HepG2 (cell line): ENCODE data around the gene SLC6A6.

ENCODE experiments used
- CTCF ChIP-seq: sonication (generic); formaldehyde crosslinking; IDR thresholded peaks from 2 replicates; pipeline ENCODE4 v1.5.0; 2020; ENCODE audit warnings: mild to moderate bottlenecking, missing genetic modification reagents, moderate library complexity
- EZH2 ChIP-seq: conservative IDR thresholded peaks from 2 replicates; pipeline ENCODE4 v1.6.1; 2012; ENCODE audit warnings: mild to moderate bottlenecking, low read depth, low read length, moderate library complexity
- GABPB1 ChIP-seq: IDR thresholded peaks from 2 replicates; pipeline ENCODE4 v1.6.1; 2016; ENCODE audit warnings: mild to moderate bottlenecking, missing genetic modification reagents, moderate library complexity, missing compliant biosample characterization
- MAZ ChIP-seq, 2 experiments: sonication (generic) in 1 of 2; formaldehyde crosslinking in 1 of 2; IDR thresholded peaks; 2 replicates each; pipeline versions ENCODE4 v1.5.0 to v1.6.1; 2012 to 2020; ENCODE audit warnings: low read depth in 2 of 2, mild to moderate bottlenecking in 2 of 2, borderline replicate concordance in 1 of 2, improper control_type of control experiment in 1 of 2, low read length in 1 of 2, missing genetic modification reagents in 1 of 2, moderate library complexity in 1 of 2
- POLR2AphosphoS2 ChIP-seq: IDR thresholded peaks from 2 replicates; pipeline ENCODE4 v1.6.1; 2011; ENCODE audit warnings: low read depth, low read length, improper control_type of control experiment
- SRSF9 ChIP-seq: fragments of 200-400 bp; formaldehyde crosslinking; IDR thresholded peaks from 2 replicates; pipeline ENCODE4 v1.6.1; 2018; ENCODE audit warnings: borderline replicate concordance, mild to moderate bottlenecking, low read depth, low read length; ENCODE audit not compliant: insufficient read depth, poor library complexity, severe bottlenecking
- YY1 ChIP-seq: IDR thresholded peaks from 2 replicates; pipeline ENCODE4 v1.6.1; 2011; ENCODE audit warnings: low read length, low read depth, moderate library complexity, mild to moderate bottlenecking; ENCODE audit not compliant: insufficient read depth, insufficient replicate concordance
- ZBTB21 ChIP-seq: sonication (generic); formaldehyde crosslinking; IDR thresholded peaks from 2 replicates; pipeline ENCODE4 v1.4.0; 2020; ENCODE audit warnings: missing genetic modification reagents
- ZNF670 ChIP-seq: sonication (generic); formaldehyde crosslinking; IDR thresholded peaks from 2 replicates; pipeline ENCODE4 v1.8.0; 2022; ENCODE audit warnings: mild to moderate bottlenecking, missing genetic modification reagents, borderline replicate concordance
- TF ChIP-seq, protein P1 (sequence below): sonication (generic); formaldehyde crosslinking; IDR thresholded peaks from 2 replicates; pipeline ENCODE4 v1.4.0; 2020; ENCODE audit warnings: missing genetic modification reagents

- TF ChIP-seq, protein P1, sequence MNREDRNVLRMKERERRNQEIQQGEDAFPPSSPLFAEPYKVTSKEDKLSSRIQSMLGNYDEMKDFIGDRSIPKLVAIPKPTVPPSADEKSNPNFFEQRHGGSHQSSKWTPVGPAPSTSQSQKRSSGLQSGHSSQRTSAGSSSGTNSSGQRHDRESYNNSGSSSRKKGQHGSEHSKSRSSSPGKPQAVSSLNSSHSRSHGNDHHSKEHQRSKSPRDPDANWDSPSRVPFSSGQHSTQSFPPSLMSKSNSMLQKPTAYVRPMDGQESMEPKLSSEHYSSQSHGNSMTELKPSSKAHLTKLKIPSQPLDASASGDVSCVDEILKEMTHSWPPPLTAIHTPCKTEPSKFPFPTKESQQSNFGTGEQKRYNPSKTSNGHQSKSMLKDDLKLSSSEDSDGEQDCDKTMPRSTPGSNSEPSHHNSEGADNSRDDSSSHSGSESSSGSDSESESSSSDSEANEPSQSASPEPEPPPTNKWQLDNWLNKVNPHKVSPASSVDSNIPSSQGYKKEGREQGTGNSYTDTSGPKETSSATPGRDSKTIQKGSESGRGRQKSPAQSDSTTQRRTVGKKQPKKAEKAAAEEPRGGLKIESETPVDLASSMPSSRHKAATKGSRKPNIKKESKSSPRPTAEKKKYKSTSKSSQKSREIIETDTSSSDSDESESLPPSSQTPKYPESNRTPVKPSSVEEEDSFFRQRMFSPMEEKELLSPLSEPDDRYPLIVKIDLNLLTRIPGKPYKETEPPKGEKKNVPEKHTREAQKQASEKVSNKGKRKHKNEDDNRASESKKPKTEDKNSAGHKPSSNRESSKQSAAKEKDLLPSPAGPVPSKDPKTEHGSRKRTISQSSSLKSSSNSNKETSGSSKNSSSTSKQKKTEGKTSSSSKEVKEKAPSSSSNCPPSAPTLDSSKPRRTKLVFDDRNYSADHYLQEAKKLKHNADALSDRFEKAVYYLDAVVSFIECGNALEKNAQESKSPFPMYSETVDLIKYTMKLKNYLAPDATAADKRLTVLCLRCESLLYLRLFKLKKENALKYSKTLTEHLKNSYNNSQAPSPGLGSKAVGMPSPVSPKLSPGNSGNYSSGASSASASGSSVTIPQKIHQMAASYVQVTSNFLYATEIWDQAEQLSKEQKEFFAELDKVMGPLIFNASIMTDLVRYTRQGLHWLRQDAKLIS (CRISPR knock-in tag): no peak
- TF ChIP-seq CTCF (CRISPR knock-in tag): no peak
- TF ChIP-seq ZBTB21 (CRISPR knock-in tag): no peak
- no peak for TF ChIP-seq GABPB1
- TF ChIP-seq POLR2AphosphoS2: no peak
- TF ChIP-seq YY1: no peak
- no peak for TF ChIP-seq MAZ (IDR thresholded peaks at IDR 0.05; ENCODE audit: borderline replicate concordance, low read depth, low read length)
- no peak for TF ChIP-seq MAZ (CRISPR knock-in tag; IDR thresholded peaks at IDR 0.05; ENCODE audit: low read depth)
- no peak for TF ChIP-seq ZNF670 (CRISPR knock-in tag)
- no peak for TF ChIP-seq SRSF9
- TF ChIP-seq EZH2: no peak
These were observed 117.7 kb downstream of the SLC6A6 start for GRCh38 chr3:14520149-14520548.
